K562 (cell line): ENCODE results near the gene DBNDD1. TPM values are rescaled to one million over a fixed set of nuclear protein-coding genes. Genes with fewer than 3 reads are reported as not detected.

Experiments used
- CEBPZ ChIP-seq: fragments of 150-350 bp; IDR thresholded peaks from 2 replicates; pipeline ENCODE4 v1.6.1; 2014; ENCODE audit warnings: low read depth, mild to moderate bottlenecking, low read length, borderline replicate concordance
- FOXP4 ChIP-seq: sonication (generic); formaldehyde crosslinking; IDR thresholded peaks from 2 replicates; pipeline ENCODE4 v1.8.0; 2022; ENCODE audit warnings: mild to moderate bottlenecking, missing genetic modification reagents, borderline replicate concordance
- MCM7 ChIP-seq, 2 experiments: fragments of 450-650 bp; IDR thresholded peaks; 2 replicates each; pipeline ENCODE4 v1.6.1; 2016 to 2018
- NELFE ChIP-seq: IDR thresholded peaks from 2 replicates; pipeline ENCODE4 v1.6.1; 2011; ENCODE audit warnings: mild to moderate bottlenecking; ENCODE audit not compliant: insufficient read depth, insufficient read length
- SMAD4 ChIP-seq: fragments of 250-450 bp; sonication (Bioruptor Pico); conservative IDR thresholded peaks from 2 replicates; pipeline ENCODE4 v1.8.0; 2021; ENCODE audit warnings: inconsistent platforms, mild to moderate bottlenecking, moderate library complexity
- TSC22D4 ChIP-seq: fragments of 450-650 bp; IDR thresholded peaks from 2 replicates; pipeline ENCODE4 v1.6.1; 2016; ENCODE audit warnings: missing genetic modification characterization, missing biosample characterization, control low read depth
- ZNF76 ChIP-seq: fragments of 250-450 bp; sonication (Bioruptor Pico); IDR thresholded peaks from 2 replicates; pipeline ENCODE4 v1.4.0; 2020; ENCODE audit warnings: mild to moderate bottlenecking, moderate library complexity, borderline replicate concordance
- polyA plus RNA-seq, 8 experiments: library from polyadenylated mRNA; depleted of rRNA in 4 of 8; stranded (reverse) in 5 of 8; unstranded in 3 of 8; fragments of >200 nt; fragmentation: Nextera tagmentation in 2 of 8; fragmentation: Illumina TruSeq in 1 of 8; extraction: Ambion mirVana in 2 of 8; extraction: Trizol in 1 of 8; gene quantifications; 2 replicates each; pipeline versions ENCODE4 v1.2.1 to v1.2.3, GENCODE V29; 2011 to 2014; ENCODE audit warnings: inconsistent platforms in 1 of 8, missing spikeins in 1 of 8
- total RNA-seq, 7 experiments: library from RNA; depleted of rRNA in 6 of 7; stranded (reverse); fragments of >200 nt in 6 of 7; fragmentation: Illumina TruSeq in 2 of 7; extraction: Trizol in 2 of 7; gene quantifications; 2 replicates each; pipeline versions ENCODE4 v1.2.1 to v1.2.3, GENCODE V29; 2011 to 2021; ENCODE audit warnings: low replicate concordance in 1 of 7
- TF ChIP-seq, protein P1 (sequence below): fragments of 250-450 bp; sonication (Bioruptor Pico); IDR thresholded peaks from 2 replicates; pipeline ENCODE4 v1.4.0; 2020
- TF ChIP-seq, protein P2 (sequence below): sonication (generic); formaldehyde crosslinking; IDR thresholded peaks from 2 replicates; pipeline ENCODE4 v1.8.1; 2023; ENCODE audit warnings: mild to moderate bottlenecking, missing genetic modification reagents
- TF ChIP-seq, protein P3 (sequence below), 3 experiments: fragments of 200-800 bp in 1 of 3; sonication (Bioruptor generic) in 1 of 3; sonication (generic) in 1 of 3; formaldehyde crosslinking in 1 of 3; IDR thresholded peaks; 2 replicates each; pipeline versions ENCODE4 v1.6.1 to v1.8.0; 2016 to 2022; ENCODE audit warnings: mild to moderate bottlenecking in 2 of 3, missing compliant biosample characterization in 2 of 3, missing genetic modification characterization in 2 of 3, missing genetic modification reagents in 1 of 3

The DBNDD1 gene
- total and polyA plus RNA-seq, 9 of the 15 experiments (the other 6 are each of a cell fraction or from before 2014, with no cell fraction given): 0.55 to 13.0 (median 5.8) TPM

- TF ChIP-seq, protein P1, sequence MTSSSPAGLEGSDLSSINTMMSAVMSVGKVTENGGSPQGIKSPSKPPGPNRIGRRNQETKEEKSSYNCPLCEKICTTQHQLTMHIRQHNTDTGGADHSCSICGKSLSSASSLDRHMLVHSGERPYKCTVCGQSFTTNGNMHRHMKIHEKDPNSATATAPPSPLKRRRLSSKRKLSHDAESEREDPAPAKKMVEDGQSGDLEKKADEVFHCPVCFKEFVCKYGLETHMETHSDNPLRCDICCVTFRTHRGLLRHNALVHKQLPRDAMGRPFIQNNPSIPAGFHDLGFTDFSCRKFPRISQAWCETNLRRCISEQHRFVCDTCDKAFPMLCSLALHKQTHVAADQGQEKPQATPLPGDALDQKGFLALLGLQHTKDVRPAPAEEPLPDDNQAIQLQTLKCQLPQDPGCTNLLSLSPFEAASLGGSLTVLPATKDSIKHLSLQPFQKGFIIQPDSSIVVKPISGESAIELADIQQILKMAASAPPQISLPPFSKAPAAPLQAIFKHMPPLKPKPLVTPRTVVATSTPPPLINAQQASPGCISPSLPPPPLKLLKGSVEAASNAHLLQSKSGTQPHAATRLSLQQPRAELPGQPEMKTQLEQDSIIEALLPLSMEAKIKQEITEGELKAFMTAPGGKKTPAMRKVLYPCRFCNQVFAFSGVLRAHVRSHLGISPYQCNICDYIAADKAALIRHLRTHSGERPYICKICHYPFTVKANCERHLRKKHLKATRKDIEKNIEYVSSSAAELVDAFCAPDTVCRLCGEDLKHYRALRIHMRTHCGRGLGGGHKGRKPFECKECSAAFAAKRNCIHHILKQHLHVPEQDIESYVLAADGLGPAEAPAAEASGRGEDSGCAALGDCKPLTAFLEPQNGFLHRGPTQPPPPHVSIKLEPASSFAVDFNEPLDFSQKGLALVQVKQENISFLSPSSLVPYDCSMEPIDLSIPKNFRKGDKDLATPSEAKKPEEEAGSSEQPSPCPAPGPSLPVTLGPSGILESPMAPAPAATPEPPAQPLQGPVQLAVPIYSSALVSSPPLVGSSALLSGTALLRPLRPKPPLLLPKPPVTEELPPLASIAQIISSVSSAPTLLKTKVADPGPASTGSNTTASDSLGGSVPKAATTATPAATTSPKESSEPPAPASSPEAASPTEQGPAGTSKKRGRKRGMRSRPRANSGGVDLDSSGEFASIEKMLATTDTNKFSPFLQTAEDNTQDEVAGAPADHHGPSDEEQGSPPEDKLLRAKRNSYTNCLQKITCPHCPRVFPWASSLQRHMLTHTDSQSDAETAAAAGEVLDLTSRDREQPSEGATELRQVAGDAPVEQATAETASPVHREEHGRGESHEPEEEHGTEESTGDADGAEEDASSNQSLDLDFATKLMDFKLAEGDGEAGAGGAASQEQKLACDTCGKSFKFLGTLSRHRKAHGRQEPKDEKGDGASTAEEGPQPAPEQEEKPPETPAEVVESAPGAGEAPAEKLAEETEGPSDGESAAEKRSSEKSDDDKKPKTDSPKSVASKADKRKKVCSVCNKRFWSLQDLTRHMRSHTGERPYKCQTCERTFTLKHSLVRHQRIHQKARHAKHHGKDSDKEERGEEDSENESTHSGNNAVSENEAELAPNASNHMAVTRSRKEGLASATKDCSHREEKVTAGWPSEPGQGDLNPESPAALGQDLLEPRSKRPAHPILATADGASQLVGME (CRISPR knock-in tag): no peak
- TF ChIP-seq FOXP4 (no peak), CEBPZ (no peak), TSC22D4 (tag) (no peak), MCM7 (IDR thresholded peaks at IDR 0.05) (no peak), SMAD4 (CRISPR knock-in tag) (0 out of 2 replicates have a peak, but pooled peaks have one; percentile 46), ZNF76 (CRISPR knock-in tag) (no peak), NELFE (no peak)
- TF ChIP-seq, protein P2, sequence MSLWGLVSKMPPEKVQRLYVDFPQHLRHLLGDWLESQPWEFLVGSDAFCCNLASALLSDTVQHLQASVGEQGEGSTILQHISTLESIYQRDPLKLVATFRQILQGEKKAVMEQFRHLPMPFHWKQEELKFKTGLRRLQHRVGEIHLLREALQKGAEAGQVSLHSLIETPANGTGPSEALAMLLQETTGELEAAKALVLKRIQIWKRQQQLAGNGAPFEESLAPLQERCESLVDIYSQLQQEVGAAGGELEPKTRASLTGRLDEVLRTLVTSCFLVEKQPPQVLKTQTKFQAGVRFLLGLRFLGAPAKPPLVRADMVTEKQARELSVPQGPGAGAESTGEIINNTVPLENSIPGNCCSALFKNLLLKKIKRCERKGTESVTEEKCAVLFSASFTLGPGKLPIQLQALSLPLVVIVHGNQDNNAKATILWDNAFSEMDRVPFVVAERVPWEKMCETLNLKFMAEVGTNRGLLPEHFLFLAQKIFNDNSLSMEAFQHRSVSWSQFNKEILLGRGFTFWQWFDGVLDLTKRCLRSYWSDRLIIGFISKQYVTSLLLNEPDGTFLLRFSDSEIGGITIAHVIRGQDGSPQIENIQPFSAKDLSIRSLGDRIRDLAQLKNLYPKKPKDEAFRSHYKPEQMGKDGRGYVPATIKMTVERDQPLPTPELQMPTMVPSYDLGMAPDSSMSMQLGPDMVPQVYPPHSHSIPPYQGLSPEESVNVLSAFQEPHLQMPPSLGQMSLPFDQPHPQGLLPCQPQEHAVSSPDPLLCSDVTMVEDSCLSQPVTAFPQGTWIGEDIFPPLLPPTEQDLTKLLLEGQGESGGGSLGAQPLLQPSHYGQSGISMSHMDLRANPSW (CRISPR knock-in tag): no peak
- TF ChIP-seq, protein P3, sequence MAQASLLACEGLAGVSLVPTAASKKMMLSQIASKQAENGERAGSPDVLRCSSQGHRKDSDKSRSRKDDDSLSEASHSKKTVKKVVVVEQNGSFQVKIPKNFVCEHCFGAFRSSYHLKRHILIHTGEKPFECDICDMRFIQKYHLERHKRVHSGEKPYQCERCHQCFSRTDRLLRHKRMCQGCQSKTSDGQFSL (CRISPR knock-in tag; IDR thresholded peaks at IDR 0.05): peak; percentile 54; the same call in 1 of the 2 replicates
- TF ChIP-seq, protein P3 (tag; IDR thresholded peaks at IDR 0.05): no peak
Observed at GRCh38 chr16:90046971-90047713, 27.9 kb upstream of the DBNDD1 start (continued).
